Measurements from ENCODE around the gene RAD52. TPM values are rescaled to one million over a fixed set of nuclear protein-coding genes. Genes with fewer than 3 reads are reported as not detected.

The RAD52 gene
- total RNA-seq, 1 experiment from 2014 or later = 17.4 TPM

GRCh38 chr12:922285-922684 is 27.2 kb downstream of the RAD52 start:
- CTCF ChIA-PET = no interaction called here
- POLR2A ChIA-PET (ENCODE audit: unreplicated experiment) = no interaction called here

GRCh38 chr12:920676-921075 is 28.8 kb downstream of the RAD52 start:
- ATAC-seq (no peak), DNase-seq (no peak)
- H3K27me3 ChIP-seq (ENCODE audit: low read length) = no peaks in the 10 kb centered on the region
- CTCF ChIA-PET = no interaction called here
- H3K4me1 ChIP-seq (ENCODE audit: insufficient read depth, low read length) = no peaks in the 10 kb centered on the region
- no peaks in the 10 kb centered on the region for H3K9me2 ChIP-seq (replicated peaks; ENCODE audit: low read length)
- H3K9ac ChIP-seq (ENCODE audit: low read length) = no peak overlapping the region
- peaks cover 20% of the 10 kb centered on the region; the same call in 1 of the 2 replicates for H3K36me3 ChIP-seq (ENCODE audit: low read depth, low read length)
- no peak overlapping the region for H3K27ac ChIP-seq (ENCODE audit: low read length)
- no peak overlapping the region for H3K4me2 ChIP-seq (ENCODE audit: low read length)
- BruUV-seq (replicated peaks) = no TSS peak
- H4K20me1 ChIP-seq (ENCODE audit: low read length) = no peaks in the 10 kb centered on the region
- H3K79me2 ChIP-seq (ENCODE audit: low read length) = no peaks in the 10 kb centered on the region
- no peaks in the 10 kb centered on the region for H3K9me3 ChIP-seq (ENCODE audit: low read length)
- intact Hi-C loops (cut with micrococcal nuclease) = no loop called here
- POLR2A ChIA-PET (ENCODE audit: unreplicated experiment) = no interaction called here
- H3K4me3 ChIP-seq (ENCODE audit: low read length) = no peak overlapping the region
- H3F3A ChIP-seq (ENCODE audit: low read length, unreplicated experiment) = no peaks in the 10 kb centered on the region
- TF ChIP-seq EZH2 (IDR thresholded peaks at IDR 0.05; ENCODE audit: low read length, unreplicated experiment) (no peak), CTCF (conservative IDR thresholded peaks at IDR 0.05; ENCODE audit: low read depth, low read length) (no peak)
- no peak overlapping the region for H2AFZ ChIP-seq (ENCODE audit: low read length)

More at GRCh38 chr12:922285-922684, 27.2 kb downstream of the RAD52 start:
- DNase-seq (no peak), ATAC-seq (no peak)
- no peaks in the 10 kb centered on the region for H4K20me1 ChIP-seq (ENCODE audit: low read length)
- no peaks in the 10 kb centered on the region for H3K9me2 ChIP-seq (replicated peaks; ENCODE audit: low read length)
- H3K9me3 ChIP-seq (ENCODE audit: low read length) = no peaks in the 10 kb centered on the region
- no peak for TF ChIP-seq CTCF (conservative IDR thresholded peaks at IDR 0.05; ENCODE audit: low read depth, low read length)
- no peak for TF ChIP-seq EZH2 (IDR thresholded peaks at IDR 0.05; ENCODE audit: low read length, unreplicated experiment)
- TF ChIP-seq EZH2phosphoT487 (IDR thresholded peaks at IDR 0.05; ENCODE audit: borderline replicate concordance, low read length) = no peak
- H3K4me2 ChIP-seq (ENCODE audit: low read length) = no peak overlapping the region
- no peaks in the 10 kb centered on the region for H3K79me2 ChIP-seq (ENCODE audit: low read length)
- peaks cover 16% of the 10 kb centered on the region; the same call in 1 of the 2 replicates for H3K36me3 ChIP-seq (ENCODE audit: low read depth, low read length)
- H3K9ac ChIP-seq (ENCODE audit: low read length) = no peak overlapping the region
- H3K27me3 ChIP-seq (ENCODE audit: low read length) = no peaks in the 10 kb centered on the region
- H3K27ac ChIP-seq (ENCODE audit: low read length) = no peak overlapping the region
- H3K4me1 ChIP-seq (ENCODE audit: insufficient read depth, low read length) = no peaks in the 10 kb centered on the region
- H3K4me3 ChIP-seq (ENCODE audit: low read length) = no peak overlapping the region
- intact Hi-C loops (cut with micrococcal nuclease) = no loop called here
- BruUV-seq (replicated peaks) = no TSS peak
- H2AFZ ChIP-seq (ENCODE audit: low read length) = no peak overlapping the region
- no peaks in the 10 kb centered on the region for H3F3A ChIP-seq (ENCODE audit: low read length, unreplicated experiment)

GRCh38 chr12:916712-917445 is 32.6 kb downstream of the RAD52 start:
- CTCF ChIA-PET = no interaction called here
- no peaks in the 10 kb centered on the region for H3K9me2 ChIP-seq (replicated peaks; ENCODE audit: low read length)
- TF ChIP-seq CTCF (conservative IDR thresholded peaks at IDR 0.05; ENCODE audit: low read depth, low read length) = no peak
- no peak for TF ChIP-seq EZH2 (IDR thresholded peaks at IDR 0.05; ENCODE audit: low read length, unreplicated experiment)
- TF ChIP-seq EZH2phosphoT487 (IDR thresholded peaks at IDR 0.05; ENCODE audit: borderline replicate concordance, low read length) = no peak
- no peaks in the 10 kb centered on the region for H3K27me3 ChIP-seq (ENCODE audit: low read length)
- peaks cover 10% of the 10 kb centered on the region for H3F3A ChIP-seq (ENCODE audit: low read length, unreplicated experiment)
- H3K4me2 ChIP-seq (ENCODE audit: low read length) = no peak overlapping the region
- BruUV-seq (replicated peaks) = no TSS peak
- H3K27ac ChIP-seq (ENCODE audit: low read length) = peak overlapping the region; percentile 99
- H3K36me3 ChIP-seq (ENCODE audit: low read depth, low read length) = peaks cover 31% of the 10 kb centered on the region; the same call in 1 of the 2 replicates
- no peaks in the 10 kb centered on the region for H3K9me3 ChIP-seq (ENCODE audit: low read length)
- peaks cover 32% of the 10 kb centered on the region for H3K4me1 ChIP-seq (ENCODE audit: insufficient read depth, low read length)
- H4K20me1 ChIP-seq (ENCODE audit: low read length) = no peaks in the 10 kb centered on the region
- no peaks in the 10 kb centered on the region for H3K79me2 ChIP-seq (ENCODE audit: low read length)
- POLR2A ChIA-PET (ENCODE audit: unreplicated experiment) = no interaction called here
- ATAC-seq (no peak), DNase-seq (no peak)
- intact Hi-C loops (cut with micrococcal nuclease) = no loop called here
- H3K4me3 ChIP-seq (ENCODE audit: low read length) = no peak overlapping the region
- no peak overlapping the region for H3K9ac ChIP-seq (ENCODE audit: low read length)
- no peak overlapping the region for H2AFZ ChIP-seq (ENCODE audit: low read length)
